NCI-H2196 (cell line): ENCODE data around the gene ABHD10.

Experiments
- DNase-seq: peaks from one replicate; lab custom pipeline; 2025; ENCODE audit not compliant: unreplicated experiment; lab: John Stamatoyannopoulos, UW

ABHD10 gene

GRCh38 chr3:112000367-112000771, 21.5 kb downstream of the ABHD10 start:
- DNase-seq: no peak

- DNase-seq: no peak
Measured at GRCh38 chr3:112000966-112001365, 22.1 kb downstream of the ABHD10 start.

GRCh38 chr3:112001526-112001925, 22.7 kb downstream of the ABHD10 start:
- no peak for DNase-seq

GRCh38 chr3:112002096-112002971, 23.5 kb downstream of the ABHD10 start:
- DNase-seq: no peak

- no peak for DNase-seq
Measured at GRCh38 chr3:112003321-112004080, 24.7 kb downstream of the ABHD10 start.

- DNase-seq: no peak
Measured at GRCh38 chr3:112004187-112004586, 25.4 kb downstream of the ABHD10 start.

GRCh38 chr3:112004669-112005068, 25.8 kb downstream of the ABHD10 start:
- no peak for DNase-seq

GRCh38 chr3:112005091-112005672, 26.4 kb downstream of the ABHD10 start:
- DNase-seq: no peak

- DNase-seq: no peak
Measured at GRCh38 chr3:112007633-112008032, 28.8 kb downstream of the ABHD10 start.

GRCh38 chr3:112009670-112010069, 30.8 kb downstream of the ABHD10 start:
- no peak for DNase-seq

- DNase-seq: no peak
Measured at GRCh38 chr3:112010636-112011035, 31.8 kb downstream of the ABHD10 start.

GRCh38 chr3:112011376-112011940, 32.6 kb downstream of the ABHD10 start:
- DNase-seq: no peak

GRCh38 chr3:112012205-112012992, 33.6 kb downstream of the ABHD10 start:
- no peak for DNase-seq

GRCh38 chr3:112013058-112013783, 34.4 kb downstream of the ABHD10 start:
- peak; percentile 14 for DNase-seq

- no peak for DNase-seq
Measured at GRCh38 chr3:112013784-112014143, 34.9 kb downstream of the ABHD10 start.

GRCh38 chr3:112017091-112017490, 38.3 kb downstream of the ABHD10 start:
- DNase-seq: no peak

- DNase-seq: no peak
Measured at GRCh38 chr3:112018712-112019111, 39.9 kb downstream of the ABHD10 start.

GRCh38 chr3:112019716-112020115, 40.9 kb downstream of the ABHD10 start:
- DNase-seq: no peak

- no peak for DNase-seq
Measured at GRCh38 chr3:112020674-112021085, 41.9 kb downstream of the ABHD10 start.

- DNase-seq: no peak
Measured at GRCh38 chr3:112027142-112027541, 48.3 kb downstream of the ABHD10 start.
